Activated CD4-positive, alpha-beta T cell treated with anti-CD3 and anti-CD28 coated beads, Interleukin-2, amount 10 ng/mL, durations not matched to agents 24 days and 14 days (primary cell): ENCODE measurements around the gene NFE2L3. TPM values are rescaled to one million over a fixed set of nuclear protein-coding genes. Genes with fewer than 3 reads are reported as not detected.
"Not testable (repeated sequence)": the region's sequence is repeated elsewhere in the genome, so short reads cannot be mapped to it uniquely, and the experiment has no call there.

Source experiments
- DNase-seq: peaks from one replicate; pipeline ENCODE4 v3.0.0; 2022
- H3K27ac Mint-ChIP-seq: one replicate; pipeline ENCODE4 v1.8.0; 2022; ENCODE audit warnings: mild to moderate bottlenecking, mixed read lengths
- H3K27me3 Mint-ChIP-seq: one replicate; pipeline ENCODE4 v1.8.0; 2022; ENCODE audit warnings: mixed read lengths
- H3K36me3 Mint-ChIP-seq: one replicate; pipeline ENCODE4 v1.8.0; 2022; ENCODE audit warnings: low read depth, mild to moderate bottlenecking, mixed read lengths
- H3K4me1 Mint-ChIP-seq: one replicate; pipeline ENCODE4 v1.8.0; 2021; ENCODE audit warnings: mixed read lengths
- H3K4me3 Mint-ChIP-seq: one replicate; pipeline ENCODE4 v1.8.0; 2022; ENCODE audit warnings: mild to moderate bottlenecking, moderate library complexity, mixed read lengths
- H3K9me3 Mint-ChIP-seq: one replicate; pipeline ENCODE4 v1.8.0; 2021; ENCODE audit warnings: mixed read lengths
- intact Hi-C: fragments of 100-400 bp; cut with micrococcal nuclease; formaldehyde crosslinking; loops from one replicate; pipeline ENCODE4 v1.15.1; 2023
- total RNA-seq: library from RNA; stranded (reverse); gene quantifications from 2 replicates; pipeline ENCODE4 v1.2.3, GENCODE V29; 2022

NFE2L3 gene
- total RNA-seq, 1 donor from 2014 or later, result 67.8 TPM

GRCh38 chr7:26181474-26182227, 29.7 kb downstream of the NFE2L3 start:
- Mint-ChIP-seq H3K4me1 (peaks cover 34% of the 10 kb centered on the region), H3K27ac (peak overlapping the region; percentile 67), H3K36me3 (peaks cover 61% of the 10 kb centered on the region), H3K27me3 (no peaks in the 10 kb centered on the region), H3K4me3 (no peak overlapping the region), H3K9me3 (no peaks in the 10 kb centered on the region)
- intact Hi-C loops, result no loop called here
- no peak for DNase-seq

- intact Hi-C loops, result no loop called here
- H3K4me3 Mint-ChIP-seq, result no peak overlapping the region
- H3K36me3 Mint-ChIP-seq, result peaks cover 68% of the 10 kb centered on the region
Observed at GRCh38 chr7:26182283-26182682, 30.3 kb downstream of the NFE2L3 start.

GRCh38 chr7:26182706-26183105, 30.7 kb downstream of the NFE2L3 start:
- H3K27me3 Mint-ChIP-seq, result no peaks in the 10 kb centered on the region
- H3K36me3 Mint-ChIP-seq, result peaks cover 70% of the 10 kb centered on the region
- intact Hi-C loops, result no loop called here
- no peaks in the 10 kb centered on the region for H3K9me3 Mint-ChIP-seq
- H3K4me1 Mint-ChIP-seq, result peaks cover 41% of the 10 kb centered on the region
- DNase-seq, result no peak
- peak overlapping the region; percentile 67 for H3K27ac Mint-ChIP-seq
- no peak overlapping the region for H3K4me3 Mint-ChIP-seq

More at GRCh38 chr7:26182283-26182682, 30.3 kb downstream of the NFE2L3 start:
- Mint-ChIP-seq H3K9me3 (no peaks in the 10 kb centered on the region), H3K4me1 (peaks cover 38% of the 10 kb centered on the region), H3K27ac (peak overlapping the region; percentile 67), H3K27me3 (no peaks in the 10 kb centered on the region)
- no peak for DNase-seq

- Mint-ChIP-seq H3K27me3 (no peaks in the 10 kb centered on the region), H3K4me3 (no peak overlapping the region), H3K36me3 (peaks cover 74% of the 10 kb centered on the region), H3K9me3 (no peaks in the 10 kb centered on the region), H3K4me1 (peaks cover 44% of the 10 kb centered on the region), H3K27ac (peak overlapping the region; percentile 88)
- no peak for DNase-seq
- intact Hi-C loops, result no loop called here
Observed at GRCh38 chr7:26183545-26184280, 31.7 kb downstream of the NFE2L3 start.

- DNase-seq, H3K9me3 Mint-ChIP-seq, H3K4me3 Mint-ChIP-seq, H3K27me3 Mint-ChIP-seq: not testable (repeated sequence)
- H3K36me3 Mint-ChIP-seq, result peaks cover 78% of the 10 kb centered on the region
- intact Hi-C loops, result loop anchor here (1.0 kb wide), 1 partner anchor 28 kb away; no protein-coding TSS in a partner anchor
- H3K4me1 Mint-ChIP-seq, result peaks cover 49% of the 10 kb centered on the region
- H3K27ac Mint-ChIP-seq, result peak overlapping the region; percentile 88
Observed at GRCh38 chr7:26184281-26185101, 32.5 kb downstream of the NFE2L3 start.

- peaks cover 80% of the 10 kb centered on the region for H3K36me3 Mint-ChIP-seq
- intact Hi-C loops, result loop anchor here (1.0 kb wide), 1 partner anchor 29 kb away; no protein-coding TSS in a partner anchor
- H3K4me1 Mint-ChIP-seq, result peaks cover 51% of the 10 kb centered on the region
- H3K27ac Mint-ChIP-seq, result peak overlapping the region; percentile 88
- peak overlapping the region; percentile 59 for H3K4me3 Mint-ChIP-seq
- H3K27me3 Mint-ChIP-seq, result no peaks in the 10 kb centered on the region
- H3K9me3 Mint-ChIP-seq, result no peaks in the 10 kb centered on the region
- peak; percentile 75 for DNase-seq
Observed at GRCh38 chr7:26185131-26185843, 33.3 kb downstream of the NFE2L3 start.

- Mint-ChIP-seq H3K4me3 (peak overlapping the region; percentile 59), H3K27me3 (no peaks in the 10 kb centered on the region), H3K4me1 (peaks cover 55% of the 10 kb centered on the region), H3K27ac (peak overlapping the region; percentile 88), H3K9me3 (no peaks in the 10 kb centered on the region), H3K36me3 (peaks cover 80% of the 10 kb centered on the region)
- no peak for DNase-seq
- intact Hi-C loops, result loop anchor here (1.0 to 2.0 kb wide), 3 partner anchors 30 to 95 kb away; no protein-coding TSS in a partner anchor
Observed at GRCh38 chr7:26185844-26186180, 33.8 kb downstream of the NFE2L3 start.

- Mint-ChIP-seq H3K9me3 (no peaks in the 10 kb centered on the region), H3K4me3 (peak overlapping the region; percentile 12), H3K27me3 (no peaks in the 10 kb centered on the region), H3K4me1 (peaks cover 56% of the 10 kb centered on the region), H3K36me3 (peaks cover 84% of the 10 kb centered on the region), H3K27ac (peak overlapping the region; percentile 85)
- DNase-seq, result no peak
- intact Hi-C loops, result loop anchor here (1.0 to 2.0 kb wide), 2 partner anchors 33 to 96 kb away; no protein-coding TSS in a partner anchor
Observed at GRCh38 chr7:26186364-26187311, 34.6 kb downstream of the NFE2L3 start.

GRCh38 chr7:26187380-26188205, 35.6 kb downstream of the NFE2L3 start:
- Mint-ChIP-seq H3K9me3 (no peaks in the 10 kb centered on the region), H3K27ac (peak overlapping the region; percentile 85), H3K4me1 (peaks cover 61% of the 10 kb centered on the region), H3K4me3 (peak overlapping the region; percentile 12), H3K36me3 (peaks cover 88% of the 10 kb centered on the region), H3K27me3 (no peaks in the 10 kb centered on the region)
- no peak for DNase-seq
- intact Hi-C loops, result loop anchor here (2.0 kb wide), 1 partner anchor 97 kb away; no protein-coding TSS in a partner anchor

- DNase-seq, result no peak
- H3K36me3 Mint-ChIP-seq, result peaks cover 92% of the 10 kb centered on the region
- no peaks in the 10 kb centered on the region for H3K27me3 Mint-ChIP-seq
- peaks cover 69% of the 10 kb centered on the region for H3K4me1 Mint-ChIP-seq
- peak overlapping the region; percentile 15 for H3K4me3 Mint-ChIP-seq
- intact Hi-C loops, result no loop called here
- peak overlapping the region; percentile 85 for H3K27ac Mint-ChIP-seq
- H3K9me3 Mint-ChIP-seq, result no peaks in the 10 kb centered on the region
Observed at GRCh38 chr7:26188206-26188956, 36.4 kb downstream of the NFE2L3 start.

- Mint-ChIP-seq H3K27ac (peak overlapping the region; percentile 25), H3K27me3 (no peaks in the 10 kb centered on the region), H3K9me3 (no peaks in the 10 kb centered on the region), H3K4me3 (no peak overlapping the region), H3K4me1 (peaks cover 76% of the 10 kb centered on the region), H3K36me3 (peaks cover 93% of the 10 kb centered on the region)
- no peak for DNase-seq
- intact Hi-C loops, result no loop called here
Observed at GRCh38 chr7:26188957-26189541, 37.1 kb downstream of the NFE2L3 start.
